GM03348 (cell line): ENCODE measurements around the gene STAG1.

Experiments used
- DNase-seq: peaks from one replicate; pipeline ENCODE4 v3.0.0; 2012; ENCODE audit warnings: low spot score

Gene STAG1

DNA sequence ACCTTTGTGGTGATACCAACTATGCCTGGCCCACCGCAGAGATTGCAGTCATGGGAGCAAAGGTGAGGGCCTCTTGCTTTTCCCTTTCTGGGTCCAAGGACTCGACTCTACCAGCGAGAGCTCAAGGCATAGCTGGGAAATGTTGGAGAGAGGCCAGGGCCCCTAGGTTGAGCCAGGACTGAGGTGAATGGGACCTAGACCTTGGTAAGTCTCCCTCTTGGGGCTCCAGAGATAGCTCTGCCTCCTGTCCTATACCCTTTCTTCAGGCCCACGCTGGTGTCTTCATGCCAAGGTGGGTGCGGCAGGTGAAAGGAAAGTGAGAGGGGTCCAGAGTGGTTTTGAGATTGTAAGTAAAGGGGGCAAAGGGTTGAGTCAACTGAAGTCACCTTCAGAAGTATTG is 424.5 kb downstream of the STAG1 start:
- DNase-seq: no peak

DNA sequence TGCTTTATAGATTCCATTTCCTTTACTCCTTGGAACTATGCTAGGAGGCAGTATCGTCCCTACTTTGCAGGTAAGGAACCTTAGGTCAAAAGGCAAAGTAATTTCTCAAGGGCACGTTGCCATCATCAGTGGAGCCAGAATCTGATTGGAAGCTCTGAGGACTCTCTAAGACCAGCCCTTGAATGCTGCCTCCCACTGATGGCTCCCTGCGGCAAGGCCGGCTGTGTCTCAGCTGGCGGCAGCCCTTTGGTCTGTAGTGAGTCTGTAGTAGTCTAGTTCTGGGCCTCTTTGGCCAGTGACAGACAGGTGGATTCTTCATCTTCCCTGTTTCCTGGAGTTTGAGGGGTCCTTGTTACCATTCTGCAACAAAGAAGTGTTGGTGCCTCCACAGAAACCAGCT is 425.9 kb downstream of the STAG1 start:
- DNase-seq: no peak

DNA sequence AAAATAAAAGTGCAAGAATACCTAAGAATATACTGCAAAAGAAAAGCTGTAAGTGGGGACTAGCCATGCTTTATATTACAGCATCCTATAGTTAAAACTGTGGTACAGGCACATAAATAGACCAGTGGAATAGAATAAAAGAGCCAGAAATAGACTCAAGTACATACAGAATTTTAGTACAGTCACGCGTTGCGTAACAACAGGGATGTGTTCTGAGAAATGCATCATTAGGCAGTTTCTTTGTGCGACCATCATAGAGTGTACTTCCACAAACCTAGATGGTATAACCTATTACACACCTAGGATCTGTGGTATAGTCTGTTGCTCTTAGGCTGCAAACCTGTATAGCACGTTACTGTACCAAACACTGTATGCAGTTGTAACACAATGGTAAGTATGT is 440.2 kb downstream of the STAG1 start:
- no peak for DNase-seq

DNA sequence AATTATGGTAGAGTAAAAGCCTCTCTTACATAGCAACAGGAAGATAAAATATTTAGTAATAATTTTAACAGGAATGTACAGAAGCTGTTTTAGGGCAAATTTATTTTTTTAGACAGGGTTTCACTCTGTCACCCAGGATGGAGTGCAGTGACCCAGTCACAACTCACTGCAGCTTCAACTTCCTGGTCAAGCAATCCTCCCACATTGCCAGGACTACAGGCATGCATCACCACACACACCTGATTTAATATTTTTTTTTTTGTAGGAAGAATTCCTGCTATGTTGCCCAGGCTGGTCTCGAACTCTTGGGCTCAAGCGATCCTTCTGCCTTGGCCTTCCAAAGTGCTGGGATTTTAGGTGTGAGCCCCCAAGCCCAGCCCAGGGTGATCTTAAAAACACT is 440.9 kb downstream of the STAG1 start:
- no peak for DNase-seq

DNA sequence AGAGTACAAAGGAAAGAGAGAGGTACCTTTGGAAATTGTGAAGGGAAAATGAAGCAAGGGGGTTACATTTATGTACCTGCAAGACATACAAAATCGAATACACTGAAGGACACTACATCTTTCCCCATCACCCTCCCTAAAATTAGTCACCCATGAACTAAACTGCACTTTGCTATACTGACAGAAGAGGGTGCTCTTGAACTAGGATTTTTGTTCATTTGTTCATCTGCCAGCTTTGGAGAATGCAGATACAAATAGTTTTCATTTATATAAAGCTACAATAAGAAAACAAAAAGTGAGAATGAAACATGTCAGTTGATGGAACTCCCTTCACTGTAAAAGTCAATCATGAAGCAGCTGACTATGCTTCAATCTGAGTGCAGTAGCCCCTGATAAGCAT is 446.3 kb downstream of the STAG1 start:
- DNase-seq: no peak

DNA sequence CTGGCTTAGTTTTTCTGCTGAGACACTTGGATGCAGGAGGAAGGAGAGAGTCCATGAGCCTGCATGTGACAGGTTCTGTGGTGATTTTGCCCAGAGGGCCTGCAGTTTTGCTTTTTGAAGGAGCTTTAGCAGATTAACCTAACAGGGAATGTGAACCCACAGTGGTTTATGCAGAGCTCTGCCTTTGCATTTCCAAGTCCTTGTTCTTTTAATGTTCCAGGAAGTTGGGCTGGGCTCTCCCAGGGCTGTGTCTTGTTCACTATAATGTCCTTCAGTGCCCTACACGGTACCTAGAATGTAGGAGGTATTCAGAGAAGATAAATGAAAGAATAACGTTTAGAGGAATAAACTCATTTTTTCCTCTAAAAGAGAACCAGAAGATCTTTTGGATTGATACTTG is 451.7 kb downstream of the STAG1 start:
- no peak for DNase-seq

DNA sequence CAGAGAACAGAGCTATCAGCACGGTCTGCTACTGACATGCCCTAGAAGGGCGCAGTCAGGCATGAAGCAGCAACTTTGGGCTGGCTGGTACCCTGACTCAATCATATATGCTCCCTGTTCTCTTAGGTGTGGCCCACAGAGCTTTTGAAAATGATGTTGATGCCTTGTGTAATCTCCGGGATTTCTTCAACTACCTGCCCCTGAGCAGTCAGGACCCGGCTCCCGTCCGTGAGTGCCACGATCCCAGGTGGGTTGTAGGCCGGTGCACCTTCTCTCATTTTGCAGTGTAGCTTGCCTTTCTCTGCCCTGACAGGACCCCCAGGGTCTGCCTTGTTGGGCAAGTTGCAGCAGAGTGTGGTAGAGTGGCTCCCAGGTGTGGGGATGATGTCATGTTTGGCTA is 454.4 kb downstream of the STAG1 start:
- DNase-seq: no peak

DNA sequence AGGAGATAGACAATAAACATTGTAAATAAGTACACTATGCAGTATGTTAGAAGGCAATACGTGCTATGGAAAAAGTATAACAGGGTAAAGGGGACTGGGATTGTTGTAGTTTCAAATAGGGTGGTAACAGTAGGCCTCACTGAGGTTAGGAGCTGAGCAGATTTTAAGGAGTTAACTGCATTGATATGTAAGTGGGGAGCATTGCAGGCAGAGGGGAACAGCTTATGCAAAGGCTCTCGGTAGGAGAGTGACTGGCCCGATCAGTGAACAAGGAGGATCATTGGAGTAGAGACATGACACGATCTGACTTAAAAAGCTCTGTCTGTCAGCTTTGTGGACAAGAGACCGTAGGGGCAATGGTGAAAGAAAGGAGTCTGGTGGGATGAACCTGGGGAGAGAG is 455.2 kb downstream of the STAG1 start:
- DNase-seq: no peak

DNA sequence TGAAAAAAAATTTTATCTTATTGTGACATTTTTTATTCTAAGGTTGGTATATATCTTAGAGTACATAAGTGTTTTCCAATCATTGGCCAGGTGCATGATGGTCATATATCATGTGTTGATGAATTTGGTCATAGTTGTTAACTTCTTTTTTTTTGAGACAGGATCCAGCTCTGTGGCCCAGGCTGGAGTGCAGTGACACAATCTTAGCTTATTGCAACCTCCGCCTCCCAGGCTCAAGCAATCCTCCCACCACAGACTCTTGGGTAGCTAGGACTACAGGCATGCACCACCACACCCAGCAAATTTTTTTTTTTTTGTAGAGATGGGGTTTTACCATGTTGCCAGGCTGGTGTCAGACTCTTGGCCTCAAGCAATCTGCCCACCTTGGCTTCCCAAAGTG is 458.0 kb downstream of the STAG1 start:
- DNase-seq: no peak

DNA sequence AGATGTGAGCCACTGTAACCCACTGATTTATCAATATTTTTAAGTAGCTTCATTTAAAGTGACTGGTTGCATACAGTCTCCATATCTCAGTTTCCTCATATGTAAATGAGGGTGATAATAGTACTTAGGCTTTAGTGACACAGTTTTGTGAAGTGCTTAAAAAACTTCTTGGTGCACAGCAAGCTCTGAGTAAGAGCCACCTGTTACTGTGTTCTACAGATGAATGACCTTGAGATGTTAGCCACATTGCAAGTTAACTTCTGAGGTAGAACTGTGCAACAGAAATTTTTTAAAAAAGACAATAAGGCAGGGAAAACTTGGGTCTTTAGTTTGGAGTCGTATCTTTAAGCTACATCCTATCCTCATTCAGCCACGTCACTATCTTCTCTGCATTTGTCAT is 458.9 kb downstream of the STAG1 start:
- DNase-seq: no peak

DNA sequence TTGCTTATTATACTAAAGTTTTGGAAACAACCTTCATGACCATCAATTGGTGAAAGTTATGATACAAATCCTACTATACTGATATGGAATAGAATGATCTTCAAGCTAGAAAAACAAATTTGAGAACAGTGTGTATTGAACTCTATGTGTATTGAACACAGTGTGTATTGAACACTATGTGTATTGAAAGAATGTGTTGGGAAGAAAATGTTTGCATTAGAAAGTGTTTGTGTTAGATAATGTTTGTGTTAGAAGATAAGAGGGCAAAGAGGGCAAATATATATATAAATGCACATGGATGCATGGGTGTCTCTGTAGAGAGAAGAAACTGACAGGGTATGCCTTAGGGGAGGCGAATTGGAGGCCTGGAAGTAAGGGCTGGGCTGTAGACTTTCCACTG is 459.7 kb downstream of the STAG1 start:
- DNase-seq: no peak

DNA sequence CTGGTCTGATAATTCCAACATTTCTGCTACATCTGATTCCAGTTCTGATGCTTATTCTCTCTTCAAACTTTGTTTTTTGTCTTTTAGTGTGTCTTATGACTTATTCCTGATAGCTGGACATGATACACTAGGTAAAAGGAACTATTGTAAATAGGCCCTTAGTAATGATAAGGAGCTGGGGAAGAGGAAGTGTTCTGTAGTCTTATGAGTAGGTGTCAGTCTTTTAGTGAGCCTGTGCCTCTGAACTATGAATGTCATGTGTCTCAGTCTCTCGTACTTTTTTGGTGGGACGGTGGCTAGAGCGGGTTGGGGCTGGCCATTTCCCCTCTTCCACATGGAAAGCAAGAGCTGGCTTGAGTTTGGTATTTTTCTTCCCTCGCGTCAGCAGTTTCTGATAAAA is 460.9 kb downstream of the STAG1 start:
- no peak for DNase-seq
